ENCODE data around the gene TMC1.

DNA sequence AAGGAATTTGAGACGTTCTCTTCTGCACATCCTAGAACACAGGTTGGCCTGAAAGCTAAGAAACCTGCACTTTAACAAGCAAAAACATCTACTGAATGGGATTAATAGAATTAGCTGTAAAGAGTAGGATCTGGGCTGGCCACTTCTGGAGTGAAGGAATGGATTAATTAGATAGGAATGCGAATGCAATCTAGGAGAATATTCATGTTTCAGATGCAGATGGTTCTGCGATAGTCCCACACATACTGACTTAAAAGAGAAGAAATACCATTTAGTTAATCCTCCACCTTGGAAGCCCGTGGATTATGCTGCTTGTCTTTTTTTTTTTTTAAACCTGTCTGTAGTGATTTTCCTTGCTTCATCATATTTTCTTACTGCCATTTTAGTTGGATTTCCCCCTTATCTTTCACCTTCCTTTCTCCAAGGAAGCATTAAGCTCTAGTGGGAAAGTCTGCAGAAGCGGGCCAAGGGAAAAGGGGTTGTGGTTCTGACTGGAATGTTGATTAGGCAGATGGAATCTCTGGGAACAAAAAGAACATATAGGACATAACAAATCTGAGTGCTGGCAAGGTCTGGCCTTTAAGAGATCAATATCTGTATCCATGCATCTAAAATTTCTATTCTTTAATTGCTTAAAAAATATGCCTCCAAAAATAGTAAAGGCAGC is 279.1 kb downstream of the TMC1 start:
- TF ChIP-seq, protein P1, sequence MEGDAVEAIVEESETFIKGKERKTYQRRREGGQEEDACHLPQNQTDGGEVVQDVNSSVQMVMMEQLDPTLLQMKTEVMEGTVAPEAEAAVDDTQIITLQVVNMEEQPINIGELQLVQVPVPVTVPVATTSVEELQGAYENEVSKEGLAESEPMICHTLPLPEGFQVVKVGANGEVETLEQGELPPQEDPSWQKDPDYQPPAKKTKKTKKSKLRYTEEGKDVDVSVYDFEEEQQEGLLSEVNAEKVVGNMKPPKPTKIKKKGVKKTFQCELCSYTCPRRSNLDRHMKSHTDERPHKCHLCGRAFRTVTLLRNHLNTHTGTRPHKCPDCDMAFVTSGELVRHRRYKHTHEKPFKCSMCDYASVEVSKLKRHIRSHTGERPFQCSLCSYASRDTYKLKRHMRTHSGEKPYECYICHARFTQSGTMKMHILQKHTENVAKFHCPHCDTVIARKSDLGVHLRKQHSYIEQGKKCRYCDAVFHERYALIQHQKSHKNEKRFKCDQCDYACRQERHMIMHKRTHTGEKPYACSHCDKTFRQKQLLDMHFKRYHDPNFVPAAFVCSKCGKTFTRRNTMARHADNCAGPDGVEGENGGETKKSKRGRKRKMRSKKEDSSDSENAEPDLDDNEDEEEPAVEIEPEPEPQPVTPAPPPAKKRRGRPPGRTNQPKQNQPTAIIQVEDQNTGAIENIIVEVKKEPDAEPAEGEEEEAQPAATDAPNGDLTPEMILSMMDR (IDR thresholded peaks at IDR 0.05) = no peak
- no peak for TF ChIP-seq EZH2phosphoT487 (IDR thresholded peaks at IDR 0.05)
- no peak for TF ChIP-seq EZH2 (IDR thresholded peaks at IDR 0.05)

All from neural progenitor cell (in vitro differentiated cells).